Suprapubic skin (tissue), 2 donors: Measurements from ENCODE around the gene KCNB1.

Experiments used
- EP300 ChIP-seq: sonication (generic); formaldehyde crosslinking; IDR thresholded peaks from one replicate; pipeline ENCODE4 v1.6.1; 2017; ENCODE audit warnings: antibody characterized with exemption
- POLR2A ChIP-seq, 2 donors: fragments of 450-650 bp; IDR thresholded peaks; one replicate each; pipeline ENCODE4 v1.6.1; 2017; ENCODE audit warnings: antibody characterized with exemption in 2 of 2, mild to moderate bottlenecking in 2 of 2, moderate library complexity in 2 of 2

- TF ChIP-seq POLR2A (IDR thresholded peaks at IDR 0.05), result no peak
- no peak for TF ChIP-seq EP300
Observed at GRCh38 chr20:49516916-49517804, 34.7 kb upstream of the KCNB1 start.
